GM19240 (cell line): Measurements from ENCODE around the gene ONECUT2.
"Not testable (repeated sequence)": the region's sequence is repeated elsewhere in the genome, so short reads cannot be mapped to it uniquely, and the experiment has no call there.

Source experiments
- DNase-seq: peaks from one replicate; pipeline ENCODE4 v3.0.0; 2011; ENCODE audit warnings: low spot score; ENCODE audit not compliant: insufficient read length

ONECUT2 gene

GRCh38 chr18:57434536-57435494, at the start of gene ONECUT2:
TSS of gene ONECUT2 (plus strand) at chr18:57435374. CDS start at chr18:57435717, 343 bp downstream.
- no peak for DNase-seq

DNA sequence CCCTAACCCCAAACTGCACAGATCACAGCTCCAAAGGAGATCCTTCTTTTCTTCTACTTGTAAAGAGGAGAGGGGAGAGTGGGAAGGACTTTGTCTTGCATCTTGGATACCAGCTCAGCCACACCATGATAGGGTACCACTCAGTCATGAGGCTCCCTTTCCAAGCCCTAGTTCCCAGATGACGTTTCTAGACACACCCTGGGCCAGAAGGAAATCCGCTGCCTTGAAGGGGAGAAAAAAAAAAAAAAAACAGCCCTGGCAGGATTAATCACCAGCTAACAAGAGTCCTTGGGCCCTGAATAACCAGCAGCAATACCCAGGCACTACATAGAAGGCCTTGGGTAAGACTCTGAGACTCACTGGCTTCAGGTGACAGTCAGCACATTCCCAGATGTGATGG, 45.9 kb upstream of the ONECUT2 start:
- no peak for DNase-seq

DNA sequence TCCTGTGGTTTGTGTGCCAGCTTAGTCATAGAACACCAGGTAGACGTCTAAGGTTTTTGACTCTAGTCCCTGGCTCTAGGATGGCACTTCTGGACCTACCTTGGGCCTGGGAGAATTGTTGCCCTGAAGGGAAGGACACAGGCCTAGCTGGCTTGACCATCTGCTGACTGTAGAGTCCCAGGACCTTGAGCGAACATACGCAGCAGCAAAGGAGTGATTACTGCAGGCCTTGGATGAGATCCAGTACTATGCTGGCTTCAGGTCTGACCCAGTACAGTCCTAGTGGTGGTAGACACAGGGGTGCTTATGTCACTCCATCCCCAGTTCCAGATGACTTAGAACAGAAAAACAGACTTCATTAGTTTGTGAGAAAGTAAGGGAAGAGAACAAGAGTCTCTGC, 45.1 kb upstream of the ONECUT2 start:
- no peak for DNase-seq

DNA sequence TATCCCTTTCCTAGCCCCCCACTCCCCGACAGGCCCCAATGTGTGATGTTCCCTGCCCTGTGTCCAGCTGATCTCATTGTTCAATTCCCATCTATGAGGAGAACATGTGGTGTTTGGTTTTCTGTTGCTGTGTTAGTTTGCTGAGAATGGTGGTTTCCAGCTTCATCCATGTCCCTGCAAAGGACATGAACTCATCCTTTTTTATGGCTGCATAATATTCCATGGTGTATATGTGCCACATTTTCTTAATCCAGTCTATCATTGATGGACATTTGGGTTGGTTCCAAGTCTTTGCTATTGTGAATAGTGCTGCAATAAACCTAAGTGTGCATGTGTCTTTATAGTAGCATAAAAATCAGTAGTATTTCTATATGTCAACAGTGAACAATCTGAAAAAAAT, 40.4 kb upstream of the ONECUT2 start:
- DNase-seq: not testable (repeated sequence)

GRCh38 chr18:57396831-57397230, 38.3 kb upstream of the ONECUT2 start:
- not testable (repeated sequence) for DNase-seq

GRCh38 chr18:57397440-57398132, 37.6 kb upstream of the ONECUT2 start:
- DNase-seq: no peak

DNA sequence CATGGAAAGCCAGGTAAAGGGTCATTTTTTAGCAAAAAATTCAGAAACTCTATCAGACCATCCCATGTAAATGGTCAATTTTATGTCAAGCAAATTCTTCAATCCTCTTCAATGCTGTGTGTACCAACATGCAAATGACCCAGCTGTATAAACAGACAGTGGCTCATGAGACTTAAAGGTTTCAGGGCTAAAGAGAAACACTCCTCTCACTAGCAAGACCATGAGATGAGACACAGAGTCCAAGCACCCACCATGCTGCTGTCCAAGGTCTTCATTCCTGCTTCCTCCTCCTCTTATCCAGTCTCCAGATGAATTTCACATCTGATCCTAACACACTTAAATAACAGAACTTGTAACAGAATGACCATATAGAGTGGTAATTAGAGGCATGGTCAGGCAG, 30.8 kb upstream of the ONECUT2 start:
- no peak for DNase-seq

DNA sequence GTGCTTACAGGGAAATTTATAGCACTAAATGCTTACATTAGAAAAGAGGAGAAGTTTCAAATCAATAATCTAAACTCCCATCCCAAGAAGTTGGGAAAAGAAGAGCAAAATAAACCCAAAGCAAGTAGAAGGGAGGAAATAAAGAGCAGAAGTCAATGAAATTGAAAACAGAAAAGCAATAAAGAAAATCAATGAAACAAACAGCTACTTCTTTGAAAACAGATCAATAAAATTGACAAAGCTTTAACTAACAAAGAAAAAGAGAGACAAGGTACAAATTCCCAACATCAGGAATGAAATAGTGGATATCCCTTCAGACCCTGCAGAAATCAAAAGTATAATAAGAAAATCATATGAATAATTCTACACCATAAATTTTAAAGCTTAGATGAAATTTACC, 25.5 kb upstream of the ONECUT2 start:
- DNase-seq: no peak

GRCh38 chr18:57410749-57411148, 24.4 kb upstream of the ONECUT2 start:
- DNase-seq: no peak

DNA sequence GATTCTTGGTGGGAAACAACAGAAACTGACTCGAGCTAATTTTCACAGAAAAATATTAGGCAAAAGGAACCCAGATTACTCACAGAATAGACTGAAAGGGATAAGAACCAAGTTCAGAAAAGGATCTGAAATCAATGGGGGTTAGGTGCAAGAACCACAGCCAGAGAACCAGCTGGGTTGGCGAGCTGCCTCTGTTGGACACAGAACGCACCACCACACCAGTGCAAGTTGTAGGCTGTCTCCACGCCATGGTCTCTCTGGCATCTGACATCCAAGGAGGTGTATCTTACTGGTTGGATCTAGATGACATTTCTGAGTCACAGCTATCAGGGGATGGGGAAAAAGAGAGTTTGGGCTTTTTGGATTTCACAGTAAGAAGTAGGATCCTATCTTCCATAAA, 18.6 kb upstream of the ONECUT2 start:
- no peak for DNase-seq

GRCh38 chr18:57422313-57422872, 12.8 kb upstream of the ONECUT2 start:
- DNase-seq: no peak

- no peak for DNase-seq
Observed at GRCh38 chr18:57423821-57424220, 11.4 kb upstream of the ONECUT2 start.

DNA sequence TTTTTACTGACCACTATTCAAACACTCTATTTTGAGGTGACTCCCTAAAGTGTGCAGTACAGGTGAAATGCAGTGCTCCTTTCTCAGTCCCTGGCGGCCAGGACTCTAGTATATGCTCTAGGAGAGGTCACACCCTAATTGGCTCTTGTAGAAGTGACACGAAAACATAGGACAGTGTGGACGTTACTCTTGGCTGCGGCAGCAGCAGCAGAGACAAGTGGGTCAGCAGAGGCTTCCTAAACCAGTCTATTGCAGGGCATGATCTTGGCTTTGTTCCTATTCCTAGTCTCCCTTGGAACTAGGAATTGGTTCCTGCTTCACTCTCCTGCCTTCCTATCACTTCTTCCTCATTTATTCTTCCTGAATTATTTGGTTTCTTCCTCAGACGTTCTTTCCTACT, 10.1 kb upstream of the ONECUT2 start:
- DNase-seq: no peak

GRCh38 chr18:57426187-57426586, 9.0 kb upstream of the ONECUT2 start:
- DNase-seq: no peak

GRCh38 chr18:57427429-57428201, 7.6 kb upstream of the ONECUT2 start:
- no peak for DNase-seq

DNA sequence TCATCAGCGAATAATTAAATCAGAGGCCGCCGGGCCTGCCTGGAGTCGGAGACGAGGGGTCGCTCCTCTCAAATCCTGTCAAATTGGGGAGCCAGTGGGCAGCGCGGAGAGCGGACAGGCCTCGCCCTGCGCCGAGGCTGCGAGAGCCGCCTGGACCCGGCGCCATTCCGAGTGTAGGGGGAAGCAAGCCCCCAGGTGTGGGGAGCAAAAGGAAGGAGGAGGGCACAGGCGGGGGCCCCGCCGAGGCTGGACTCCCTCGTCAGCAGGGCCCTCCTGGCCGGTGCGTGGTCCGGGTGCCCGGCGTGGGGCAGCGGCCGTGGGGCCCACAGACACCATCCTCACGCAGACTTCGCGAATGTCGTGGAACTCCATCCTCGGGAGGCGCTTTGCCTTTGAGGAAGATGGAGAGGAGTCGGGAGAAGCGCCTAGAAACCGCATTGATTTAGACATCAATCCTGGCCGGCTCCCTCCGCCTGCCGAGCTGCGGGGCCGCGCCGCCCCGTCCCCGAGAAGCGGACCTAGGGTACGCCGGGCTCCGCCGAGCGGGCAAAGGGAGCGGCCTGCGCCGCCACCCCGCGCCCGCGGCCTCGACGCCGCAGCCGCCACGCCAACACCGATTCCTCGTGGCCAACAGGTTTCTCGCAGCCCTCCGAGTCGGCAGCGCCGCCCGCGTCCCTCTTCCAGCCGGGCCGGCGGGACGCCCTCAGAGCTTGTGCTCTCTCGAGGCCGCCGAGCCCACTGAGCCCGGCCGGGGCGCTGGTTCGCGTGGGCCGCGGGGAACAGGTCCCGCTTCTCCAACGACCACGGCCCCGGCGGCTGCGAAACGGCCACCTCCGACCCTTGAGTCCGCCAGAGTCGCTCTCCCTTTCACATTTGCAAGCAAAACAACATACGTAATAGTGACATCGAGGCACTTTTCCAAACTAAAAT, 6.7 kb upstream of the ONECUT2 start:
- no peak for DNase-seq

DNA sequence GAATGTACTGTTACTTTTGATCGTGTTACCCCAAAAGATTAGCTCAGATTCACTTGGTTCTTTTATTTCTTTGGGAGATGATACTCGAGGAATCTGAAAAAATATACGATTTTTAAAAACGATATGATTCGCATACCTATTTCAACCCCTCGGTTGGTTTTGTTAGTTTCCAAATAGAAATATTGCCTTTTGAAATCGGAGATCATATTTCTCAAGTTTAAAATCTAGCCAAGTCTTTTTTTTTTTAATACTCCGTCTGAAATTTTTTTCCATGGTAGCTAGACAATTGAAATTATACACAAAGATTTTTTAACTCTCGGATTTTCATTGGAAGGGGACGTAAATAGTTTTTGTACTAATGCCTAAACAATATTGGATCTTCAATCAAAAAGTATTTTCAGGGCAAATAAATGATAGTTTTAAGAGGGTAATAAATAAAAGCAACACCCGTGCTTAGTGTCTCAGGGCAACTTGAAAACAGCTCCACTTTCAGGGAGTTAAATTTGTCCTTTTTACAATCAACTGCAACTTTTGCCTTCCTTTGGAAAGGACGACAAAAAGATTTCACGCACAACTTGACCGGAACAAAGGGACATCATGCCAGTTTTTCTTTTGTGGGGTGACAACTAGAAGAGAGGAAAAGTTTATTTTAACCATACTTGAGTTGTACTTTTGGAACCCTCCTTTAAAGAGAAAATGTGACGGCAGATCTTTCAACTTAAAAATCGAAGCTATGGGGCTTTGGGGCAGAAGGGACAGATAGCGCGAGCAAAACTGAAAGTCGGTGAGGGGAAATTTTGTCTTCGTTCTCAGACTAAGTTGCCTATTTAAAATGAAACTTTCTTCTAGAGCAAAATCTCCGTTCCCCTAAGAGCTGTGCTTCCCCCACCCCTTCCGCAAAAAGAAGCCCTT, 5.8 kb upstream of the ONECUT2 start:
- DNase-seq: no peak

DNA sequence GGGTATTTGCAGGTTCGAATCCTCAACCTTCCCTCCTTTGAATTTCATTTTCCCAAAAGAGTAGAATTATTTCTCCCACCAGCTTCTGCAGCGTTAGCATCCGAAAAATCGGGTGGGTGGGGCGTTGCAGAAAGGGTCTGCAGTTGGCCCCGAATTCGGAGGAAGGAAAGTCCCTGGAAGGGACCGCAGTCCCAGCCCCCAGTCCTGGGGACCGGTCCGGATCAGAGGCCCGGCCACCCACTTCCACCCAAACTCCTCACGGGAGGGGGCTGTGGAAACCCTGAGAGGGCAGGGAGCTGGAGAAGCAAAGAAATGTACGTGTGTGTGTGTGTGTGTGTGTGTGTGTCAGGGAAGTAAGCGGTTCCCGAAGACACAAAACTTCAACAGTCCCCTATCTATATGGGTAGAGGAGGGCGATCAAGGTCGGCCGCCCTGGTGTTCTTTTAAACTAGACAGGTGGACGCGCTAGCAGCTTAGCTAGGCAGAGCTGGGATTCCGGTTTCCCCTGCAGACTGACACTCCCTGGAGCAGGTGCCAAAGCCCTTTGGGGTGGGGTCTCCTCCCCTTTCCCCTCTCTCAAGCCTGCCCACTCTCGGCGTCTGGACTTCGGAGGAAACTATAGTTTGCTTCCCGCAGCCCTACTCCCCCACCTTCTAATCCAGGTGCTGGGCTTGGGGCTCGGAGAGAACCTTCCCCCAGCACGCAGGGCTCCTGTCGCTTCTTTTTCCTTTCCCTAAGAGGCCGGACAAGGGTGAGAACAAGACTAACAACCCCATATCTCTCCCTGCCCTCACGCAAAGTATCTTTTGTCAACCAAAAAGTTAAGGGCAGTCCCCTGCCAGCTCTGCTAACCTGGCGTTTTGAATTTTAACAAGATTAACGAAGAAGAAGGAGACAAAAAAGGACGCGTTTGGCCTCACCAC, 4.8 kb upstream of the ONECUT2 start:
- DNase-seq: no peak
